Osteoblast (primary cell): ENCODE measurements around the gene CHAD. TPM values are rescaled to one million over a fixed set of nuclear protein-coding genes. Genes with fewer than 3 reads are reported as not detected.

ENCODE experiments used
- DNase-seq: peaks from one replicate; pipeline ENCODE4 v3.0.0; 2011; ENCODE audit warnings: low spot score, mixed read lengths; ENCODE audit not compliant: insufficient read length; ENCODE audit errors: missing footprints
- H2AFZ ChIP-seq: 2 replicates; pipeline ENCODE4 v1.6.0; 2011; ENCODE audit warnings: mild to moderate bottlenecking, low read length
- H3K27ac ChIP-seq: 2 replicates; pipeline ENCODE4 v1.5.1; 2011; ENCODE audit warnings: mild to moderate bottlenecking, low read depth, low read length, moderate library complexity
- H3K27me3 ChIP-seq: 2 replicates; pipeline ENCODE4 v1.6.0; 2012; ENCODE audit warnings: mild to moderate bottlenecking, control low read depth, inconsistent platforms, low read length, moderate library complexity; ENCODE audit not compliant: insufficient read depth
- H3K36me3 ChIP-seq: 2 replicates; pipeline ENCODE4 v1.5.1; 2011; ENCODE audit warnings: mild to moderate bottlenecking, low read length, control low read depth, moderate library complexity; ENCODE audit not compliant: insufficient read depth
- H3K4me1 ChIP-seq: 2 replicates; pipeline ENCODE4 v1.5.1; 2011; ENCODE audit warnings: mild to moderate bottlenecking, low read length, control low read depth, moderate library complexity; ENCODE audit not compliant: insufficient read depth
- H3K4me2 ChIP-seq: 2 replicates; pipeline ENCODE4 v1.6.0; 2011; ENCODE audit warnings: mild to moderate bottlenecking, low read length; ENCODE audit not compliant: insufficient read depth
- H3K4me3 ChIP-seq: fragments of 200-600 bp; sonication (generic); 3 replicates; pipeline ENCODE4 v1.5.1; 2012; ENCODE audit warnings: mild to moderate bottlenecking, low read length, inconsistent platforms; ENCODE audit not compliant: insufficient read depth
- H3K79me2 ChIP-seq: 2 replicates; pipeline ENCODE4 v1.6.0; 2012; ENCODE audit warnings: mild to moderate bottlenecking, low read length, control low read depth, inconsistent platforms; ENCODE audit not compliant: insufficient read depth
- H3K9me3 ChIP-seq: 2 replicates; pipeline ENCODE4 v1.5.1; 2011; ENCODE audit warnings: low read depth, low read length, control low read depth
- H4K20me1 ChIP-seq: 2 replicates; pipeline ENCODE4 v1.6.0; 2012; ENCODE audit warnings: mild to moderate bottlenecking, low read length, control low read depth; ENCODE audit not compliant: insufficient read depth
- CTCF ChIP-seq: IDR thresholded peaks from 2 replicates; pipeline ENCODE4 v1.5.1; 2011; ENCODE audit warnings: mild to moderate bottlenecking, low read depth, low read length, moderate library complexity; ENCODE audit errors: extremely low read depth
- total RNA-seq: library from RNA; depleted of rRNA; stranded (reverse); fragments of >200 nt; gene quantifications from 2 replicates; pipeline ENCODE4 v1.2.3, GENCODE V29; 2012

The CHAD gene
- total RNA-seq, 1 donor: not detected

GRCh38 chr17:50432125-50432762 lies 36.4 kb downstream of the CHAD start:
- Histone ChIP-seq H3K4me1 (peaks cover 6% of the 10 kb centered on the region), H4K20me1 (peaks cover 9% of the 10 kb centered on the region), H3K4me3 (no peak overlapping the region), H3K27me3 (no peaks in the 10 kb centered on the region), H3K9me3 (no peaks in the 10 kb centered on the region), H3K79me2 (peaks cover 38% of the 10 kb centered on the region), H3K27ac (no peak overlapping the region), H3K36me3 (peaks cover 2% of the 10 kb centered on the region), H2AFZ (no peak overlapping the region), H3K4me2 (no peak overlapping the region)
- TF ChIP-seq CTCF: no peak
- peak; percentile 19 for DNase-seq

- H3K9me3 ChIP-seq: no peaks in the 10 kb centered on the region
- peak; percentile 21 for DNase-seq
- no peak for TF ChIP-seq CTCF
These were observed 37.7 kb downstream of the CHAD start for GRCh38 chr17:50430821-50431618.

GRCh38 chr17:50429793-50430192 lies 38.9 kb downstream of the CHAD start:
- Histone ChIP-seq H3K27ac (no peak overlapping the region), H3K4me2 (no peak overlapping the region)

More at GRCh38 chr17:50430821-50431618, 37.7 kb downstream of the CHAD start:
- no peak overlapping the region for H2AFZ ChIP-seq
- H3K27me3 ChIP-seq: no peaks in the 10 kb centered on the region
- H4K20me1 ChIP-seq: peaks cover 9% of the 10 kb centered on the region
- H3K27ac ChIP-seq: no peak overlapping the region
- H3K36me3 ChIP-seq: peaks cover 2% of the 10 kb centered on the region
- no peak overlapping the region for H3K4me3 ChIP-seq
- peaks cover 42% of the 10 kb centered on the region for H3K79me2 ChIP-seq
- H3K4me2 ChIP-seq: no peak overlapping the region
- peaks cover 15% of the 10 kb centered on the region for H3K4me1 ChIP-seq

More at GRCh38 chr17:50429793-50430192, 38.9 kb downstream of the CHAD start:
- H3K4me3 ChIP-seq: no peak overlapping the region
- no peaks in the 10 kb centered on the region for H3K9me3 ChIP-seq
- TF ChIP-seq CTCF: no peak
- peaks cover 25% of the 10 kb centered on the region for H3K4me1 ChIP-seq
- H3K79me2 ChIP-seq: peaks cover 42% of the 10 kb centered on the region
- no peaks in the 10 kb centered on the region for H3K27me3 ChIP-seq
- no peak overlapping the region for H2AFZ ChIP-seq
- H4K20me1 ChIP-seq: peaks cover 9% of the 10 kb centered on the region
- peak; percentile 25 for DNase-seq
- H3K36me3 ChIP-seq: peaks cover 2% of the 10 kb centered on the region
